HepG2 (cell line): ENCODE results near the gene HOXB2. TPM values are rescaled to one million over a fixed set of nuclear protein-coding genes. Genes with fewer than 3 reads are reported as not detected.
A peak's percentile ranks its signal among the peaks of the same experiment; 100 is the strongest.
"Not testable (repeated sequence)": the region's sequence is repeated elsewhere in the genome, so short reads cannot be mapped to it uniquely, and the experiment has no call there.

Source experiments
- ATAC-seq: fragments of 200-7000 bp; cut with Tn5 transposase; 3 replicates; pipeline ENCODE4 v1.9.1; 2020; ENCODE audit warnings: mild to moderate bottlenecking, moderate library complexity
- BruUV-seq: library from RNA; stranded (reverse); fragments of 400-500 nt; replicated peaks from 2 replicates; lab custom pipeline; 2021; lab: Mats Ljungman, UMichigan
- CTCF ChIA-PET: fragments of 300-600 bp; formaldehyde crosslinking; extraction: SDS; loops from one replicate; lab custom pipeline; 2021; ENCODE audit warnings: low total read pairs, inconsistent platforms, low intra/inter-chr PET ratio; lab: Yijun Ruan, JAX
- POLR2A ChIA-PET: fragments of 350-600 bp; sonication (Branson Sonifier 250); formaldehyde crosslinking; loops from one replicate; lab custom pipeline; 2020; ENCODE audit warnings: antibody characterized with exemption, inconsistent platforms; lab: Yijun Ruan, JAX
- DNase-seq: peaks from one replicate; pipeline ENCODE4 v3.0.0-alpha.2; 2015; ENCODE audit warnings: low spot score
- FAIRE-seq: peaks from 3 replicates; lab custom pipeline; 2011; peaks lifted over from hg19 to GRCh38; lab: Jason Lieb, UNC
- H2AFZ ChIP-seq: one replicate; pipeline ENCODE4 v1.6.1; 2011; ENCODE audit warnings: low read length, inconsistent platforms
- H3K27ac ChIP-seq: fragments of 300-600 bp; 3 replicates; pipeline ENCODE4 v1.8.0; 2011; ENCODE audit warnings: mixed run types, mild to moderate bottlenecking, mixed read lengths, low read length, inconsistent platforms; ENCODE audit not compliant: insufficient read depth; ENCODE audit errors: extremely low read length
- H3K27me3 ChIP-seq, 2 experiments: fragments of 200-600 bp in 1 of 2; 2 replicates in 1 of 2; 3 replicates in 1 of 2; pipeline versions ENCODE4 v1.6.0 to v1.8.0; 2011; ENCODE audit warnings: low read length in 2 of 2, mild to moderate bottlenecking in 2 of 2, moderate library complexity in 2 of 2, inconsistent platforms in 1 of 2; ENCODE audit not compliant: insufficient read depth in 2 of 2, control insufficient read depth in 1 of 2
- H3K36me3 ChIP-seq, 2 experiments: fragments of 200-600 bp in 1 of 2; replicated peaks in 1 of 2; 2 replicates in 1 of 2; 3 replicates in 1 of 2; pipeline versions ENCODE4 v1.5.1 to v1.8.0; 2011; ENCODE audit warnings: low read length in 2 of 2, inconsistent platforms in 1 of 2; ENCODE audit not compliant: insufficient read depth in 2 of 2, control insufficient read depth in 1 of 2
- H3K4me1 ChIP-seq: 2 replicates; pipeline ENCODE4 v1.5.1; 2012; ENCODE audit warnings: low read length, inconsistent platforms; ENCODE audit not compliant: insufficient read depth
- H3K4me2 ChIP-seq: 2 replicates; pipeline ENCODE4 v1.6.0; 2011; ENCODE audit warnings: low read depth, low read length, inconsistent platforms
- H3K4me3 ChIP-seq, 3 experiments: fragments of 200-600 bp in 1 of 3; sonication (generic), shearing (Covaris generic) in 1 of 3; replicated peaks in 1 of 3; 2 replicates each; pipeline ENCODE4 v1.5.1; 2011 to 2016; ENCODE audit warnings: low read length in 3 of 3, inconsistent platforms in 2 of 3, low read depth in 2 of 3, mild to moderate bottlenecking in 2 of 3, control low read depth in 1 of 3, mixed read lengths in 1 of 3; ENCODE audit not compliant: insufficient read depth in 1 of 3
- H3K79me2 ChIP-seq: one replicate; pipeline ENCODE4 v1.6.1; 2011; ENCODE audit warnings: low read length, inconsistent platforms; ENCODE audit not compliant: insufficient read depth
- H3K9ac ChIP-seq: 2 replicates; pipeline ENCODE4 v1.6.0; 2011; ENCODE audit warnings: mild to moderate bottlenecking, low read depth, low read length, inconsistent platforms; ENCODE audit not compliant: insufficient read depth
- H3K9me3 ChIP-seq: 2 replicates; pipeline ENCODE4 v1.5.1; 2012; ENCODE audit warnings: mild to moderate bottlenecking, low read length
- H4K20me1 ChIP-seq: 2 replicates; pipeline ENCODE4 v1.6.0; 2011; ENCODE audit warnings: inconsistent platforms, mild to moderate bottlenecking, low read length, moderate library complexity; ENCODE audit not compliant: insufficient read depth
- EEA1 ChIP-seq: sonication (generic); formaldehyde crosslinking; IDR thresholded peaks from 2 replicates; pipeline ENCODE4 v1.5.1; 2020; ENCODE audit warnings: mild to moderate bottlenecking, missing genetic modification reagents, borderline replicate concordance
- FOXP1 ChIP-seq, 2 experiments: fragments of 450-650 bp in 1 of 2; IDR thresholded peaks; 2 replicates each; pipeline ENCODE4 v1.6.1; 2017 to 2018; ENCODE audit warnings: antibody characterized with exemption in 1 of 2
- MXD4 ChIP-seq: IDR thresholded peaks from 2 replicates; pipeline ENCODE4 v1.6.1; 2016; ENCODE audit warnings: mild to moderate bottlenecking, missing biosample characterization, missing genetic modification reagents
- NCOR1 ChIP-seq: fragments of 200-600 bp; sonication (generic); IDR thresholded peaks from 2 replicates; pipeline ENCODE4 v1.7.0; 2017; ENCODE audit warnings: antibody characterized with exemption, low read length, borderline replicate concordance
- NFAT5 ChIP-seq: sonication (generic); formaldehyde crosslinking; IDR thresholded peaks from 2 replicates; pipeline ENCODE4 v1.4.0; 2020; ENCODE audit warnings: missing genetic modification reagents
- WGBS: methylation state at CpG from one replicate; pipeline ENCODE4 v1.1.6; 2017; ENCODE audit warnings: low lambda C conversion rate; 5-methylcytosine and 5-hydroxymethylcytosine counted together
- in situ Hi-C: cut with HindIII; loops from 2 replicates; pipeline ENCODE4 v1.10.0; 2017; ENCODE audit warnings: low pct_unique_long_range_greater_than_20kb; ENCODE audit not compliant: extremely low pct_ligation_motif_present
- intact Hi-C: fragments of 100-400 bp; cut with micrococcal nuclease; formaldehyde crosslinking; loops from one replicate; pipeline ENCODE4 v1.10.0; 2022; ENCODE audit not compliant: unreplicated experiment
- polyA plus RNA-seq, 8 experiments: library from polyadenylated mRNA; depleted of rRNA in 3 of 8; stranded (reverse) in 7 of 8; unstranded in 1 of 8; fragments of >200 nt; fragmentation: Illumina TruSeq in 4 of 8; extraction: Trizol in 4 of 8; gene quantifications; 2 replicates each; pipeline versions ENCODE4 v1.2.1 to v1.2.3, GENCODE V29; 2011 to 2016; ENCODE audit warnings: low read depth in 4 of 8, missing spikeins in 1 of 8, mixed read lengths in 1 of 8; ENCODE audit not compliant: insufficient read depth in 1 of 8
- total RNA-seq, 5 experiments: library from RNA; depleted of rRNA; stranded (reverse); fragments of >200 nt; fragmentation: Illumina TruSeq; extraction: Trizol; gene quantifications; 2 replicates each; pipeline ENCODE4 v1.2.3, GENCODE V29; 2016; ENCODE audit warnings: low read depth in 1 of 5

HOXB2 gene
- total and polyA plus RNA-seq, 2 of the 13 experiments (the other 11 are each of a cell fraction or from before 2014, with no cell fraction given): not detected

- TF ChIP-seq NCOR1: no peak
- TF ChIP-seq MXD4: no peak
- TF ChIP-seq EEA1 (CRISPR knock-in tag): no peak
- no peak for TF ChIP-seq NFAT5 (CRISPR knock-in tag)
- TF ChIP-seq, all 625 proteins: peak for 0
Observed at GRCh38 chr17:48510381-48510760, 34.5 kb downstream of the HOXB2 start (continued).

DNA sequence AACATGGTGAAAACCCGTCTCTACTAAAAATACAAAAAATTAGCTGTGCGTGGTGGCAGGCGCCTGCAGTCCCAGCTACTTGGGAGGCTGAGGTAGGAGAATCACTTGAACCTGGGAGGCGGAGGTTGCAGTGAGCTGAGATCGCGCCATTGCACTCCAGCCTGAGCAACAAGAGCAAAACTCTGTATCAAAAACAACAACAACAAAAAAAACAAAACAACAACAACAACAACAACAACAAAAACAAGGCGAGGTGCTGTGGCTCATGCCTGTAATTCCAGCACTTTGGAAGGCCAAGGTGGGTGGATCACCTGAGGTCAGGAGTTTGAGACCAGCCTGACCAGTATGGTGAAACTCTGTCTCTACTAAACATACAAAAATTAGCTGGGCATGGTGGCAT, 35.2 kb downstream of the HOXB2 start:
- H3K9me3 ChIP-seq: not testable (repeated sequence)

More for the DNA sequence above, 35.2 kb downstream of the HOXB2 start:
- H3K4me1 ChIP-seq; FAIRE-seq; BruUV-seq; ATAC-seq; POLR2A ChIA-PET; H3K79me2 ChIP-seq; H4K20me1 ChIP-seq; H3K4me3 ChIP-seq; H3K36me3 ChIP-seq; H2AFZ ChIP-seq; CTCF ChIA-PET; DNase-seq; intact Hi-C loops; H3K9ac ChIP-seq; H3K4me2 ChIP-seq; H3K27ac ChIP-seq; in situ Hi-C loops; TF ChIP-seq FOXP1 (CRISPR knock-in tag; IDR thresholded peaks at IDR 0.05): not testable (repeated sequence)
- TF ChIP-seq FOXP1 (IDR thresholded peaks at IDR 0.05): peak; percentile 52; the same call in 1 of the 2 replicates
- 32% methylated on average over 7 of the region's 7 CpGs for WGBS
- H3K27me3 ChIP-seq: peaks cover 0 to 16% of the 10 kb centered on the region in 2 experiments; a peak in 2 of 5 replicates
